ENCODE data around the gene TMEM192. TPM values are rescaled to one million over a fixed set of nuclear protein-coding genes. Genes with fewer than 3 reads are reported as not detected.

The TMEM192 gene
- total and polyA plus RNA-seq, 2 donors (not counting 3 experiments of a cell fraction or from before 2014, with no cell fraction given) = 11.4 to 13.0 TPM

- Histone ChIP-seq H3K79me2 (ENCODE audit: control insufficient read depth, insufficient read depth, low read length) (no peaks in the 10 kb centered on the region), H3K4me2 (ENCODE audit: insufficient read depth, low read length) (no peak overlapping the region), H3K4me1 (ENCODE audit: control insufficient read depth, extremely low read depth, insufficient read depth, low read length) (no peaks in the 10 kb centered on the region), H3K9me1 (replicated peaks; ENCODE audit: control insufficient read depth, extremely low read depth, insufficient read depth, low read length) (no peaks in the 10 kb centered on the region), H3K9me3 (replicated peaks; ENCODE audit: control insufficient read depth, insufficient read depth, low read length) (no peaks in the 10 kb centered on the region), H3K9ac (replicated peaks; ENCODE audit: extremely low read depth, insufficient read depth, low read length) (no peak overlapping the region), H2AFZ (ENCODE audit: low read depth, low read length) (no peak overlapping the region), H3K4me3 (replicated peaks in 1 of 3; ENCODE audit: insufficient read depth in 1 of 3, low read depth in 1 of 3, low read length in 3 of 3) (no peak overlapping the region), H3K36me3 (ENCODE audit: control insufficient read depth in 2 of 2, extremely low read depth in 1 of 2, insufficient read depth in 2 of 2, low read length in 2 of 2) (no peaks in the 10 kb centered on the region), H3K27me3 (ENCODE audit: control insufficient read depth in 2 of 2, insufficient read depth in 2 of 2, low read length in 2 of 2) (no peaks in the 10 kb centered on the region), H4K20me1 (replicated peaks; ENCODE audit: control insufficient read depth, extremely low read depth, insufficient read depth, low read length) (no peaks in the 10 kb centered on the region), H3K27ac (ENCODE audit: insufficient read depth, low read depth, low read length) (no peak overlapping the region)
- DNase-seq (ENCODE audit: low read depth, low spot score) = no peak
- intact Hi-C loops (cut with micrococcal nuclease) (loop anchor here (10.0 kb wide), 1 partner anchor 958 kb away; no protein-coding TSS in a partner anchor), dilution Hi-C loops (cut with MboI; ENCODE audit: extremely low pct_ligation_motif_present, low sequenced_read_pairs) (no loop called here)
- no peak for FAIRE-seq
- CTCF ChIA-PET = interaction anchor here (1.3 to 2.2 kb wide), 3 partner anchors 24 to 208 kb away, joined by 4 to 10 read pairs (median 4); partner anchors contain the start of gene TMEM192
- TF ChIP-seq FOS (IDR thresholded peaks at IDR 0.05; ENCODE audit: borderline replicate concordance, insufficient read depth, low read length) = no peak
- TF ChIP-seq MAX (IDR thresholded peaks at IDR 0.05; ENCODE audit: insufficient read depth, insufficient read length) = no peak
- TF ChIP-seq GATA2 (IDR thresholded peaks at IDR 0.05; ENCODE audit: insufficient read depth, insufficient read length, low read depth, low read length) = no peak
- no peak for TF ChIP-seq JUN (IDR thresholded peaks at IDR 0.05; ENCODE audit: borderline replicate concordance, insufficient read depth, insufficient read length, low read depth)
- POLR2A ChIA-PET = no interaction called here
- no TSS peak for BruUV-seq (replicated peaks)
These were observed 24.5 kb upstream of the TMEM192 start for GRCh38 chr4:165137205-165137604.

- dilution Hi-C loops (cut with MboI; ENCODE audit: extremely low pct_ligation_motif_present, low sequenced_read_pairs) = no loop called here
- no TSS peak for BruUV-seq (replicated peaks)
These were observed 23.9 kb upstream of the TMEM192 start for GRCh38 chr4:165136529-165136928.

More at GRCh38 chr4:165136529-165136928, 23.9 kb upstream of the TMEM192 start:
- Histone ChIP-seq H3K79me2 (ENCODE audit: control insufficient read depth, insufficient read depth, low read length) (no peaks in the 10 kb centered on the region), H3K9me3 (replicated peaks; ENCODE audit: control insufficient read depth, insufficient read depth, low read length) (no peaks in the 10 kb centered on the region), H2AFZ (ENCODE audit: low read depth, low read length) (no peak overlapping the region), H3K36me3 (ENCODE audit: control insufficient read depth in 2 of 2, extremely low read depth in 1 of 2, insufficient read depth in 2 of 2, low read length in 2 of 2) (no peaks in the 10 kb centered on the region), H4K20me1 (replicated peaks; ENCODE audit: control insufficient read depth, extremely low read depth, insufficient read depth, low read length) (no peaks in the 10 kb centered on the region), H3K9me1 (replicated peaks; ENCODE audit: control insufficient read depth, extremely low read depth, insufficient read depth, low read length) (no peaks in the 10 kb centered on the region), H3K27me3 (ENCODE audit: control insufficient read depth in 2 of 2, insufficient read depth in 2 of 2, low read length in 2 of 2) (no peaks in the 10 kb centered on the region), H3K4me1 (ENCODE audit: control insufficient read depth, extremely low read depth, insufficient read depth, low read length) (no peaks in the 10 kb centered on the region), H3K9ac (replicated peaks; ENCODE audit: extremely low read depth, insufficient read depth, low read length) (no peak overlapping the region), H3K27ac (ENCODE audit: insufficient read depth, low read depth, low read length) (no peak overlapping the region), H3K4me2 (ENCODE audit: insufficient read depth, low read length) (no peak overlapping the region), H3K4me3 (replicated peaks in 1 of 3; ENCODE audit: insufficient read depth in 1 of 3, low read depth in 1 of 3, low read length in 3 of 3) (no peak overlapping the region)
- FAIRE-seq (no peak), DNase-seq (ENCODE audit: low read depth, low spot score) (no peak)
- POLR2A ChIA-PET = no interaction called here
- CTCF ChIA-PET = interaction anchor here (1.3 to 2.2 kb wide), 3 partner anchors 24 to 209 kb away, joined by 4 to 10 read pairs (median 4); partner anchors contain the start of gene TMEM192
- TF ChIP-seq JUN (IDR thresholded peaks at IDR 0.05; ENCODE audit: borderline replicate concordance, insufficient read depth, insufficient read length, low read depth) (no peak), GATA2 (IDR thresholded peaks at IDR 0.05; ENCODE audit: insufficient read depth, insufficient read length, low read depth, low read length) (no peak), EZH2 (IDR thresholded peaks at IDR 0.05; ENCODE audit: borderline replicate concordance, low read depth, low read length, severe bottlenecking) (no peak), FOS (IDR thresholded peaks at IDR 0.05; ENCODE audit: borderline replicate concordance, insufficient read depth, low read length) (no peak), POLR2AphosphoS5 (IDR thresholded peaks at IDR 0.05; ENCODE audit: insufficient read depth, low read depth, low read length) (no peak), MYC (IDR thresholded peaks at IDR 0.05; ENCODE audit: low read depth, low read length) (no peak), POLR2A (IDR thresholded peaks at IDR 0.05; ENCODE audit: low read depth, low read length) (no peak), CTCF (IDR thresholded peaks at IDR 0.05; ENCODE audit: extremely low read depth in 1 of 2, insufficient read depth in 1 of 2, low read depth in 1 of 2, low read length in 2 of 2) (no peak), MAX (IDR thresholded peaks at IDR 0.05; ENCODE audit: insufficient read depth, insufficient read length) (no peak)
- intact Hi-C loops (cut with micrococcal nuclease) = loop anchor here (10.0 kb wide), 1 partner anchor 958 kb away; no protein-coding TSS in a partner anchor
